ENCODE measurements around the gene CBARP. TPM values are rescaled to one million over a fixed set of nuclear protein-coding genes. Genes with fewer than 3 reads are reported as not detected.

The CBARP gene
- total RNA-seq, 2 donors from 2014 or later, result 21.5 to 28.5 TPM

- H3K4me3 Mint-ChIP-seq, result no peak overlapping the region
- H3K27ac Mint-ChIP-seq, result peak overlapping the region; percentile 58
- no peak for DNase-seq
- H3K4me1 Mint-ChIP-seq, result peaks cover 29% of the 10 kb centered on the region
- H3K4me3 ChIP-seq (ENCODE audit: low read length), result no peak overlapping the region
- H3K4me1 ChIP-seq (ENCODE audit: control insufficient read depth, insufficient read depth, low read length), result peaks cover 13% of the 10 kb centered on the region
- WGBS, 2 experiments (ENCODE audit: insufficient coverage in 1 of 2, insufficient read length in 1 of 2), result 94 to 95% methylated on average over 23 to 33 of the region's 33 CpGs
- peaks cover 48% of the 10 kb centered on the region for H3K36me3 Mint-ChIP-seq (ENCODE audit: low read depth)
- H3K36me3 ChIP-seq (ENCODE audit: control insufficient read depth, insufficient read depth, low read length), result peaks cover 49% of the 10 kb centered on the region
- H3K27me3 ChIP-seq (ENCODE audit: control insufficient read depth, insufficient read depth, low read length, poor library complexity, severe bottlenecking), result peaks cover 3% of the 10 kb centered on the region
- H3K27ac ChIP-seq (ENCODE audit: low read depth, low read length), result no peak overlapping the region
- no peaks in the 10 kb centered on the region for H3K9me3 Mint-ChIP-seq
- no peak for TF ChIP-seq CTCF (conservative IDR thresholded peaks at IDR 0.05)
- no peak overlapping the region for H3K9ac ChIP-seq (ENCODE audit: extremely low read depth, low read length, poor library complexity, severe bottlenecking)
- peaks cover 10% of the 10 kb centered on the region for H3K27me3 Mint-ChIP-seq (ENCODE audit: insufficient read depth)
- H3K9me3 ChIP-seq (ENCODE audit: control insufficient read depth, low read length), result no peaks in the 10 kb centered on the region
These were observed 34.8 kb upstream of the CBARP start for GRCh38 chr19:1272423-1273262.

GRCh38 chr19:1271528-1272422, 34.0 kb upstream of the CBARP start:
- Mint-ChIP-seq H3K36me3 (ENCODE audit: low read depth) (peaks cover 45% of the 10 kb centered on the region), H3K4me1 (peaks cover 33% of the 10 kb centered on the region), H3K9me3 (no peaks in the 10 kb centered on the region), H3K27me3 (ENCODE audit: insufficient read depth) (peaks cover 17% of the 10 kb centered on the region), H3K4me3 (peak overlapping the region; percentile 82), H3K27ac (peak overlapping the region; percentile 74)
- no peaks in the 10 kb centered on the region for H3K9me3 ChIP-seq (ENCODE audit: control insufficient read depth, low read length)
- H3K4me3 ChIP-seq (ENCODE audit: low read length), result no peak overlapping the region
- WGBS, 2 experiments (ENCODE audit: insufficient coverage in 1 of 2, insufficient read length in 1 of 2), result 95 to 96% methylated on average over 34 to 37 of the region's 37 CpGs
- H3K9ac ChIP-seq (ENCODE audit: extremely low read depth, low read length, poor library complexity, severe bottlenecking), result no peak overlapping the region
- TF ChIP-seq CTCF (conservative IDR thresholded peaks at IDR 0.05), result no peak
- H3K27me3 ChIP-seq (ENCODE audit: control insufficient read depth, insufficient read depth, low read length, poor library complexity, severe bottlenecking), result peaks cover 9% of the 10 kb centered on the region
- H3K4me1 ChIP-seq (ENCODE audit: control insufficient read depth, insufficient read depth, low read length), result peaks cover 18% of the 10 kb centered on the region
- no peak for DNase-seq
- peaks cover 42% of the 10 kb centered on the region for H3K36me3 ChIP-seq (ENCODE audit: control insufficient read depth, insufficient read depth, low read length)
- peak overlapping the region; percentile 20 for H3K27ac ChIP-seq (ENCODE audit: low read depth, low read length)

GRCh38 chr19:1270854-1271527, 33.2 kb upstream of the CBARP start:
- Mint-ChIP-seq H3K36me3 (ENCODE audit: low read depth) (peaks cover 44% of the 10 kb centered on the region), H3K27me3 (ENCODE audit: insufficient read depth) (peaks cover 17% of the 10 kb centered on the region), H3K4me3 (peak overlapping the region; percentile 82), H3K4me1 (peaks cover 33% of the 10 kb centered on the region), H3K9me3 (no peaks in the 10 kb centered on the region), H3K27ac (peak overlapping the region; percentile 74)
- H3K4me3 ChIP-seq (ENCODE audit: low read length), result peak overlapping the region; percentile 86
- peak overlapping the region; percentile 20 for H3K27ac ChIP-seq (ENCODE audit: low read depth, low read length)
- WGBS, 2 experiments (ENCODE audit: insufficient coverage in 1 of 2, insufficient read length in 1 of 2), result 94 to 95% methylated on average over 25 to 26 of the region's 26 CpGs
- no peak for DNase-seq
- H3K27me3 ChIP-seq (ENCODE audit: control insufficient read depth, insufficient read depth, low read length, poor library complexity, severe bottlenecking), result peaks cover 9% of the 10 kb centered on the region
- peaks cover 42% of the 10 kb centered on the region for H3K36me3 ChIP-seq (ENCODE audit: control insufficient read depth, insufficient read depth, low read length)
- no peak overlapping the region for H3K9ac ChIP-seq (ENCODE audit: extremely low read depth, low read length, poor library complexity, severe bottlenecking)
- H3K4me1 ChIP-seq (ENCODE audit: control insufficient read depth, insufficient read depth, low read length), result peaks cover 20% of the 10 kb centered on the region
- no peak for TF ChIP-seq CTCF (conservative IDR thresholded peaks at IDR 0.05)
- no peaks in the 10 kb centered on the region for H3K9me3 ChIP-seq (ENCODE audit: control insufficient read depth, low read length)

Measured in endodermal cell (in vitro differentiated cells).